H9 (cell line): ENCODE data around the gene ESRRB. TPM values are rescaled to one million over a fixed set of nuclear protein-coding genes. Genes with fewer than 3 reads are reported as not detected.

Experiments
- DNase-seq: peaks from one replicate; pipeline ENCODE4 v3.0.0-alpha.2; 2017
- H2AFZ ChIP-seq: one replicate; pipeline ENCODE4 v1.6.1; 2013; ENCODE audit warnings: mild to moderate bottlenecking, low read length, control low read depth, moderate library complexity
- H2AK5ac ChIP-seq: 2 replicates; pipeline ENCODE4 v1.6.1; 2013; ENCODE audit warnings: low read length, control low read depth, mixed read lengths; ENCODE audit not compliant: insufficient read length
- H2BK120ac ChIP-seq: one replicate; pipeline ENCODE4 v1.6.1; 2013; ENCODE audit warnings: low read depth, mild to moderate bottlenecking, low read length, control low read depth, inconsistent platforms; ENCODE audit not compliant: poor library complexity, severe bottlenecking
- H2BK12ac ChIP-seq: 2 replicates; pipeline ENCODE4 v1.6.1; 2013; ENCODE audit warnings: low read length, control low read depth, mixed read lengths, low read depth; ENCODE audit not compliant: insufficient read length
- H2BK15ac ChIP-seq: 2 replicates; pipeline ENCODE4 v1.6.1; 2013; ENCODE audit warnings: low read depth, low read length, control low read depth
- H2BK20ac ChIP-seq: one replicate; pipeline ENCODE4 v1.6.1; 2013; ENCODE audit warnings: low read depth, mild to moderate bottlenecking, low read length, control low read depth, inconsistent platforms; ENCODE audit not compliant: poor library complexity, severe bottlenecking
- H2BK5ac ChIP-seq: 2 replicates; pipeline ENCODE4 v1.6.1; 2013; ENCODE audit warnings: low read length, control low read depth, mixed read lengths; ENCODE audit not compliant: insufficient read length
- H3K14ac ChIP-seq: 2 replicates; pipeline ENCODE4 v1.6.1; 2013; ENCODE audit warnings: low read length, control low read depth; ENCODE audit not compliant: insufficient read depth
- H3K18ac ChIP-seq: 2 replicates; pipeline ENCODE4 v1.6.1; 2013; ENCODE audit warnings: low read depth, mild to moderate bottlenecking, mixed read lengths, low read length, control low read depth; ENCODE audit not compliant: insufficient read length
- H3K23ac ChIP-seq: 2 replicates; pipeline ENCODE4 v1.6.1; 2013; ENCODE audit warnings: low read length, control low read depth, mixed read lengths, low read depth; ENCODE audit not compliant: insufficient read length
- H3K23me2 ChIP-seq: 2 replicates; pipeline ENCODE4 v1.6.1; 2013; ENCODE audit warnings: low read depth, mild to moderate bottlenecking, mixed read lengths, low read length, control low read depth; ENCODE audit not compliant: insufficient read length, poor library complexity, severe bottlenecking
- H3K27ac ChIP-seq: 2 replicates; pipeline ENCODE4 v1.5.1; 2013; ENCODE audit warnings: low read length, control low read depth, mixed read lengths, low read depth; ENCODE audit not compliant: insufficient read length
- H3K27me3 ChIP-seq: 2 replicates; pipeline ENCODE4 v1.6.1; 2013; ENCODE audit warnings: low read length, control low read depth, inconsistent platforms; ENCODE audit not compliant: insufficient read depth
- H3K4ac ChIP-seq: 2 replicates; pipeline ENCODE4 v1.6.1; 2013; ENCODE audit warnings: low read depth, mild to moderate bottlenecking, control low read depth, inconsistent platforms, low read length, moderate library complexity
- H3K4me1 ChIP-seq: 2 replicates; pipeline ENCODE4 v1.6.1; 2013; ENCODE audit warnings: low read length, control low read depth, inconsistent platforms; ENCODE audit not compliant: insufficient read depth
- H3K4me2 ChIP-seq: 2 replicates; pipeline ENCODE4 v1.6.1; 2013; ENCODE audit warnings: low read length, control low read depth, mixed read lengths; ENCODE audit not compliant: insufficient read length, insufficient read depth
- H3K56ac ChIP-seq: 2 replicates; pipeline ENCODE4 v1.6.1; 2013; ENCODE audit warnings: low read depth, mild to moderate bottlenecking, mixed read lengths, low read length, control low read depth; ENCODE audit not compliant: insufficient read length
- H3K79me1 ChIP-seq: 2 replicates; pipeline ENCODE4 v1.6.1; 2013; ENCODE audit warnings: low read depth, mild to moderate bottlenecking, moderate library complexity, low read length, control low read depth, inconsistent platforms; ENCODE audit not compliant: insufficient read depth, poor library complexity, severe bottlenecking
- H3K79me2 ChIP-seq: 2 replicates; pipeline ENCODE4 v1.6.1; 2013; ENCODE audit warnings: low read length, control low read depth, inconsistent platforms; ENCODE audit not compliant: insufficient read depth
- H3K9ac ChIP-seq: 2 replicates; pipeline ENCODE4 v1.6.1; 2013; ENCODE audit warnings: low read length, control low read depth, mixed read lengths; ENCODE audit not compliant: insufficient read length; ENCODE audit errors: extremely low read depth
- H3K9me3 ChIP-seq: one replicate; pipeline ENCODE4 v1.6.1; 2013; ENCODE audit warnings: low read depth, low read length, inconsistent platforms; ENCODE audit not compliant: control insufficient read depth
- H3T11ph ChIP-seq: one replicate; pipeline ENCODE4 v1.6.1; 2013; ENCODE audit warnings: mild to moderate bottlenecking, low read length, control low read depth, inconsistent platforms
- H4K20me1 ChIP-seq: one replicate; pipeline ENCODE4 v1.6.1; 2013; ENCODE audit not compliant: control insufficient read depth, insufficient read length, insufficient read depth
- H4K5ac ChIP-seq: 2 replicates; pipeline ENCODE4 v1.6.1; 2013; ENCODE audit warnings: low read depth, mild to moderate bottlenecking, mixed read lengths, low read length, control low read depth; ENCODE audit not compliant: insufficient read length
- H4K8ac ChIP-seq: replicated peaks from 2 replicates; pipeline ENCODE4 v1.6.1; 2013; ENCODE audit warnings: low read length, control low read depth, mixed read lengths, low read depth; ENCODE audit not compliant: insufficient read length
- H4K91ac ChIP-seq: 2 replicates; pipeline ENCODE4 v1.6.1; 2013; ENCODE audit warnings: low read depth, mild to moderate bottlenecking, moderate library complexity, mixed read lengths, low read length, control low read depth; ENCODE audit not compliant: insufficient read length
- H3K27ac Mint-ChIP-seq, 3 experiments: 2 replicates in 2 of 3; 3 replicates in 1 of 3; pipeline ENCODE4 v1.8.0; 2020 to 2021; ENCODE audit warnings: mixed read lengths in 3 of 3, mild to moderate bottlenecking in 1 of 3, moderate library complexity in 1 of 3
- H3K27me3 Mint-ChIP-seq: 2 replicates; pipeline ENCODE4 v1.8.0; 2021; ENCODE audit warnings: low read depth, mild to moderate bottlenecking, moderate library complexity, mixed read lengths
- H3K36me3 Mint-ChIP-seq, 3 experiments: 2 replicates in 2 of 3; 3 replicates in 1 of 3; pipeline ENCODE4 v1.8.0; 2020 to 2021; ENCODE audit warnings: low read depth in 3 of 3, mixed read lengths in 3 of 3; ENCODE audit not compliant: insufficient read depth in 1 of 3
- H3K4me1 Mint-ChIP-seq, 2 experiments: 2 replicates each; pipeline ENCODE4 v1.8.0; 2020; ENCODE audit warnings: mixed read lengths in 2 of 2
- H3K4me3 Mint-ChIP-seq, 2 experiments: 2 replicates in 1 of 2; 3 replicates in 1 of 2; pipeline ENCODE4 v1.8.0; 2020 to 2021; ENCODE audit warnings: mild to moderate bottlenecking in 2 of 2, mixed read lengths in 2 of 2, moderate library complexity in 1 of 2
- H3K9me3 Mint-ChIP-seq, 2 experiments: 2 replicates in 1 of 2; 3 replicates in 1 of 2; pipeline ENCODE4 v1.8.0; 2020; ENCODE audit warnings: mild to moderate bottlenecking in 2 of 2, mixed read lengths in 2 of 2, moderate library complexity in 1 of 2
- WGBS: extraction: QIAGEN DNeasy Blood & Tissue Kit; methylation state at CpG from one replicate; pipeline ENCODE4 v1.1.7; 2013; ENCODE audit warnings: missing lambda C conversion rate, low lambda C conversion rate, mixed read lengths; ENCODE audit not compliant: insufficient read length; ENCODE audit errors: extremely low coverage; 5-methylcytosine and 5-hydroxymethylcytosine counted together
- total RNA-seq: library from RNA; stranded (reverse); gene quantifications from 2 replicates; pipeline ENCODE4 v1.2.1, GENCODE V29; 2021
- TF ChIP-seq, protein P1 (sequence below): fragments of 200-600 bp; sonication (generic); conservative IDR thresholded peaks from 3 replicates; pipeline ENCODE4 v1.8.0; 2021; ENCODE audit warnings: antibody characterized with exemption, mild to moderate bottlenecking

Gene ESRRB
- total RNA-seq, 1 experiment from 2014 or later = 0.11 TPM

DNA sequence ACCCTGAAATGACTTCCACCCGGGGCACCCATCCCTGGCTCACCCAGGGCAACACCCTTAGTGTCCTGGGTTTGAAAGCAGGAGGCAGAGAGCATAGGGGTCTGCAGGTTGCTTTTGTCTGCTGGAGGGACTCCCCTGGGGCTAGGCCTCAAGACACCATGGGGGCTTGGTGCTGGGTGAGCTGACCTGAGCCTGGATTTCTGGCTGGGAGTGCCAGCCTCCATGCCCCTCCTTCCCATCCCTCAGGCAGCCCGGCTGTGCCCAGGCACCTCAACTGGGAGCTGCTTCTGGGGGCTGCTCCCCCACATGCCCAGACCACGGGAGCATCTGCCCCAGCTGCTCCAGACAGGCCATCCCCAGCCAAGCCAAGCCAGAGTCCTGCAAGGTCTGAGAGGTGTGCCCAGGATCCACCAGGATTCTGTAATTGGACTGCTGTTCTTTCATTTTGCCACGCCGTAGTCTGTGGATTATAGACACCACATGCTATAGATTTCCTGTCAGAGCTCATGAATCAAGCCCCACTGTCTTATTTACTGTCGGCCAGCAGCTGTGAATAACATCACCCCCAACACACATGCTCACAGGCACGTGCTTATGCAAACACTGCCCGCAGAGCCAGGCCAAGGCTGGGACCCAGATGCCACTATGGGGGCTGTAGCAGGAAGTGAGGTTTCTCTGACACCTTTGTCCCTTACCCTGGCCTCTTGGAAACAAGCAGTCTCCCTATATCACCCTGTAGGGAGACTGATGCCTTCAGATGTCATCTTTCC lies 29.4 kb upstream of the ESRRB start:
- H3K23ac ChIP-seq = no peak overlapping the region
- no peaks in the 10 kb centered on the region for H3K79me2 ChIP-seq
- no peak overlapping the region for H2BK15ac ChIP-seq
- Mint-ChIP-seq H3K9me3 (no peaks in the 10 kb centered on the region), H3K4me1 (peaks cover 17 to 23% of the 10 kb centered on the region in 2 experiments), H3K4me3 (no peak overlapping the region), H3K27ac (no peak overlapping the region; a peak in 1 of 7 replicates), H3K36me3 (no peaks in the 10 kb centered on the region), H3K27me3 (peaks cover 38% of the 10 kb centered on the region)
- TF ChIP-seq, protein P1, sequence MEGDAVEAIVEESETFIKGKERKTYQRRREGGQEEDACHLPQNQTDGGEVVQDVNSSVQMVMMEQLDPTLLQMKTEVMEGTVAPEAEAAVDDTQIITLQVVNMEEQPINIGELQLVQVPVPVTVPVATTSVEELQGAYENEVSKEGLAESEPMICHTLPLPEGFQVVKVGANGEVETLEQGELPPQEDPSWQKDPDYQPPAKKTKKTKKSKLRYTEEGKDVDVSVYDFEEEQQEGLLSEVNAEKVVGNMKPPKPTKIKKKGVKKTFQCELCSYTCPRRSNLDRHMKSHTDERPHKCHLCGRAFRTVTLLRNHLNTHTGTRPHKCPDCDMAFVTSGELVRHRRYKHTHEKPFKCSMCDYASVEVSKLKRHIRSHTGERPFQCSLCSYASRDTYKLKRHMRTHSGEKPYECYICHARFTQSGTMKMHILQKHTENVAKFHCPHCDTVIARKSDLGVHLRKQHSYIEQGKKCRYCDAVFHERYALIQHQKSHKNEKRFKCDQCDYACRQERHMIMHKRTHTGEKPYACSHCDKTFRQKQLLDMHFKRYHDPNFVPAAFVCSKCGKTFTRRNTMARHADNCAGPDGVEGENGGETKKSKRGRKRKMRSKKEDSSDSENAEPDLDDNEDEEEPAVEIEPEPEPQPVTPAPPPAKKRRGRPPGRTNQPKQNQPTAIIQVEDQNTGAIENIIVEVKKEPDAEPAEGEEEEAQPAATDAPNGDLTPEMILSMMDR = no peak
- H3K27me3 ChIP-seq = no peaks in the 10 kb centered on the region
- H3K4me2 ChIP-seq = no peak overlapping the region
- no peaks in the 10 kb centered on the region for H4K20me1 ChIP-seq
- H3K18ac ChIP-seq = no peak overlapping the region
- no peaks in the 10 kb centered on the region for H3K9me3 ChIP-seq
- H4K5ac ChIP-seq = no peak overlapping the region
- H2BK20ac ChIP-seq = no peak overlapping the region
- no peak overlapping the region for H2AK5ac ChIP-seq
- H2BK120ac ChIP-seq = no peak overlapping the region
- peaks cover 3% of the 10 kb centered on the region; the same call in 1 of the 2 replicates for H3K4me1 ChIP-seq
- no peak overlapping the region for H3K4ac ChIP-seq
- no peak overlapping the region for H4K8ac ChIP-seq
- H2AFZ ChIP-seq = no peak overlapping the region
- no peak overlapping the region for H2BK12ac ChIP-seq
- WGBS = no CpG with 5 or more reads among the region's 8 CpGs
- no peak overlapping the region for H4K91ac ChIP-seq
- no peaks in the 10 kb centered on the region for H3K79me1 ChIP-seq
- no peak overlapping the region for H3T11ph ChIP-seq
- no peak overlapping the region for H3K56ac ChIP-seq
- no peak for DNase-seq
- no peak overlapping the region for H3K27ac ChIP-seq
- no peak overlapping the region for H2BK5ac ChIP-seq
- no peaks in the 10 kb centered on the region for H3K23me2 ChIP-seq
- no peak overlapping the region for H3K9ac ChIP-seq
- H3K14ac ChIP-seq = no peak overlapping the region; the same call in 1 of the 2 replicates
